Measurements from ENCODE around the gene STKLD1. TPM values are rescaled to one million over a fixed set of nuclear protein-coding genes. Genes with fewer than 3 reads are reported as not detected.

The STKLD1 gene
- total and polyA plus RNA-seq, 9 of the 15 experiments (the other 6 are each of a cell fraction or from before 2014, with no cell fraction given), result 0.10 to 0.65 (median 0.33) TPM; not detected in 2

- TF ChIP-seq REST (IDR thresholded peaks at IDR 0.05; ENCODE audit: borderline replicate concordance), result no peak
- no peak for TF ChIP-seq REST (CRISPR knock-in tag; IDR thresholded peaks at IDR 0.05; ENCODE audit: low read depth)
- peak; percentile 70 for TF ChIP-seq KDM5B (IDR thresholded peaks at IDR 0.05; ENCODE audit: insufficient replicate concordance, low read depth, low read length)
- no peak for TF ChIP-seq ZNF318 (IDR thresholded peaks at IDR 0.05; ENCODE audit: borderline replicate concordance in 1 of 2, low read depth in 1 of 2)
- TF ChIP-seq NFIC (IDR thresholded peaks at IDR 0.05), result no peak
- TF ChIP-seq ZFP91 (CRISPR knock-in tag; IDR thresholded peaks at IDR 0.05), result no peak
- no peak; a peak in 1 of 4 replicates for TF ChIP-seq MAZ (CRISPR knock-in tag; conservative IDR thresholded peaks at IDR 0.05 in 1 of 2, IDR thresholded peaks at IDR 0.05 in 1 of 2)
Observed at GRCh38 chr9:133356391-133357091, 19.6 kb upstream of the STKLD1 start, which contains the start of the genes SURF1 and SURF2 (continued).

Measured in K562 (cell line).